Measurements from ENCODE around the gene PAK1.

PAK1 gene

GRCh38 chr11:77370217-77370616 lies 103.7 kb downstream of the PAK1 start:
- no peak for DNase-seq (ENCODE audit: low spot score)

GRCh38 chr11:77361184-77361583 lies 112.7 kb downstream of the PAK1 start:
- DNase-seq (ENCODE audit: low spot score), result no peak

GRCh38 chr11:77359481-77359880 lies 114.4 kb downstream of the PAK1 start:
- DNase-seq (ENCODE audit: low spot score), result no peak

- no peak for DNase-seq (ENCODE audit: low spot score)
These were observed 120.8 kb downstream of the PAK1 start for GRCh38 chr11:77353131-77353530.

- no peak for DNase-seq (ENCODE audit: low spot score)
These were observed 122.5 kb downstream of the PAK1 start for GRCh38 chr11:77351281-77351886.

- DNase-seq (ENCODE audit: low spot score), result no peak
These were observed 125.9 kb downstream of the PAK1 start for GRCh38 chr11:77347948-77348347.

- no peak for DNase-seq (ENCODE audit: low spot score)
These were observed 126.8 kb downstream of the PAK1 start for GRCh38 chr11:77346906-77347603.

- DNase-seq (ENCODE audit: low spot score), result no peak
These were observed 128.3 kb downstream of the PAK1 start for GRCh38 chr11:77345621-77346020.

- no peak for DNase-seq (ENCODE audit: low spot score)
These were observed 133.4 kb downstream of the PAK1 start for GRCh38 chr11:77340501-77340900.

GRCh38 chr11:77332259-77332658 lies 141.6 kb downstream of the PAK1 start:
- no peak for DNase-seq (ENCODE audit: low spot score)

GRCh38 chr11:77325159-77325558 lies 148.7 kb downstream of the PAK1 start:
- DNase-seq (ENCODE audit: low spot score), result no peak

- DNase-seq (ENCODE audit: low spot score), result no peak
These were observed 149.4 kb downstream of the PAK1 start for GRCh38 chr11:77324508-77324907.

GRCh38 chr11:77322926-77323590 lies 150.8 kb downstream of the PAK1 start:
- no peak for DNase-seq (ENCODE audit: low spot score)

GRCh38 chr11:77322506-77322905 lies 151.4 kb downstream of the PAK1 start:
- no peak for DNase-seq (ENCODE audit: low spot score)

GRCh38 chr11:77320351-77320750 lies 153.5 kb downstream of the PAK1 start:
- DNase-seq (ENCODE audit: low spot score), result no peak

- DNase-seq (ENCODE audit: low spot score), result no peak
These were observed 155.3 kb downstream of the PAK1 start for GRCh38 chr11:77318600-77318999.

GRCh38 chr11:77316733-77317342 lies 157.1 kb downstream of the PAK1 start:
- no peak for DNase-seq (ENCODE audit: low spot score)

GRCh38 chr11:77312107-77312506 lies 161.8 kb downstream of the PAK1 start:
- DNase-seq (ENCODE audit: low spot score), result no peak

GRCh38 chr11:77311701-77312100 lies 162.2 kb downstream of the PAK1 start:
- no peak for DNase-seq (ENCODE audit: low spot score)

- no peak for DNase-seq (ENCODE audit: low spot score)
These were observed 163.2 kb downstream of the PAK1 start for GRCh38 chr11:77310721-77311120.

GRCh38 chr11:77309401-77310085 lies 164.4 kb downstream of the PAK1 start:
- no peak for DNase-seq (ENCODE audit: low spot score)

GRCh38 chr11:77308838-77309237 lies 165.1 kb downstream of the PAK1 start:
- no peak for DNase-seq (ENCODE audit: low spot score)
